ENCODE results near the gene ZNF319.

GRCh38 chr16:58037365-58038057 is 37.0 kb upstream of the ZNF319 start:
- TF ChIP-seq, protein P1, sequence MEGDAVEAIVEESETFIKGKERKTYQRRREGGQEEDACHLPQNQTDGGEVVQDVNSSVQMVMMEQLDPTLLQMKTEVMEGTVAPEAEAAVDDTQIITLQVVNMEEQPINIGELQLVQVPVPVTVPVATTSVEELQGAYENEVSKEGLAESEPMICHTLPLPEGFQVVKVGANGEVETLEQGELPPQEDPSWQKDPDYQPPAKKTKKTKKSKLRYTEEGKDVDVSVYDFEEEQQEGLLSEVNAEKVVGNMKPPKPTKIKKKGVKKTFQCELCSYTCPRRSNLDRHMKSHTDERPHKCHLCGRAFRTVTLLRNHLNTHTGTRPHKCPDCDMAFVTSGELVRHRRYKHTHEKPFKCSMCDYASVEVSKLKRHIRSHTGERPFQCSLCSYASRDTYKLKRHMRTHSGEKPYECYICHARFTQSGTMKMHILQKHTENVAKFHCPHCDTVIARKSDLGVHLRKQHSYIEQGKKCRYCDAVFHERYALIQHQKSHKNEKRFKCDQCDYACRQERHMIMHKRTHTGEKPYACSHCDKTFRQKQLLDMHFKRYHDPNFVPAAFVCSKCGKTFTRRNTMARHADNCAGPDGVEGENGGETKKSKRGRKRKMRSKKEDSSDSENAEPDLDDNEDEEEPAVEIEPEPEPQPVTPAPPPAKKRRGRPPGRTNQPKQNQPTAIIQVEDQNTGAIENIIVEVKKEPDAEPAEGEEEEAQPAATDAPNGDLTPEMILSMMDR (conservative IDR thresholded peaks at IDR 0.05), result no peak
- no peak for TF ChIP-seq ZFX (IDR thresholded peaks at IDR 0.05)
